H1 (cell line): ENCODE measurements around the gene MIF. TPM values are rescaled to one million over a fixed set of nuclear protein-coding genes. Genes with fewer than 3 reads are reported as not detected.

Experiments
- CTCF ChIA-PET: fragments of 300-600 bp; sonication (Branson Sonifier 250); formaldehyde crosslinking; loops from one replicate; lab custom pipeline; 2021; ENCODE audit not compliant: partially characterized antibody; lab: Charles Lee
- POLR2A ChIA-PET: fragments of 300-600 bp; sonication (Branson Sonifier 250); formaldehyde crosslinking; loops from one replicate; lab custom pipeline; 2021; ENCODE audit warnings: inconsistent platforms; ENCODE audit not compliant: partially characterized antibody; lab: Charles Lee
- DNase-seq, 2 experiments: peaks; one replicate each; pipeline versions ENCODE4 v3.0.0 to v3.0.0-alpha.2; 2010 to 2022; ENCODE audit warnings: low spot score in 2 of 2, low read depth in 1 of 2, mixed read lengths in 1 of 2
- FAIRE-seq: peaks from 2 replicates; lab custom pipeline; 2011; peaks lifted over from hg19 to GRCh38; lab: Jason Lieb, UNC
- H2AFZ ChIP-seq: 2 replicates; pipeline ENCODE4 v1.8.1; 2012; ENCODE audit warnings: low read length, inconsistent platforms
- H2AK5ac ChIP-seq: 2 replicates; pipeline ENCODE4 v1.6.1; 2013; ENCODE audit warnings: low read depth, low read length
- H2BK120ac ChIP-seq: replicated peaks from 2 replicates; pipeline ENCODE3; 2013; ENCODE audit warnings: low read depth, low read length, inconsistent platforms
- H2BK12ac ChIP-seq: 2 replicates; pipeline ENCODE4 v1.6.1; 2013; ENCODE audit warnings: low read depth, low read length
- H2BK15ac ChIP-seq: 2 replicates; pipeline ENCODE4 v1.6.1; 2013; ENCODE audit warnings: low read length
- H2BK20ac ChIP-seq: 2 replicates; pipeline ENCODE4 v1.6.1; 2013; ENCODE audit warnings: low read length
- H2BK5ac ChIP-seq: 2 replicates; pipeline ENCODE4 v1.6.1; 2013; ENCODE audit warnings: low read depth, low read length
- H3K14ac ChIP-seq: 2 replicates; pipeline ENCODE4 v1.6.1; 2013; ENCODE audit warnings: inconsistent platforms; ENCODE audit not compliant: insufficient read length
- H3K18ac ChIP-seq: 2 replicates; pipeline ENCODE4 v1.6.1; 2013; ENCODE audit warnings: low read length; ENCODE audit errors: extremely low read depth
- H3K23ac ChIP-seq: 2 replicates; pipeline ENCODE4 v1.6.1; 2013; ENCODE audit warnings: inconsistent platforms; ENCODE audit not compliant: insufficient read length
- H3K23me2 ChIP-seq: 2 replicates; pipeline ENCODE4 v1.6.1; 2013; ENCODE audit warnings: low read depth, low read length
- H3K27ac ChIP-seq: 2 replicates; pipeline ENCODE4 v1.6.1; 2011; ENCODE audit warnings: low read depth, low read length, inconsistent platforms
- H3K27me3 ChIP-seq, 4 experiments: replicated peaks in 1 of 4; 1 replicate in 1 of 4; 2 replicates in 3 of 4; pipeline versions ENCODE4 v1.6.1 to v1.8.1; 2011 to 2013; ENCODE audit warnings: low read length in 3 of 4, mild to moderate bottlenecking in 3 of 4, inconsistent platforms in 2 of 4, mixed read lengths in 2 of 4, moderate library complexity in 1 of 4; ENCODE audit not compliant: control insufficient read depth in 3 of 4, insufficient read depth in 3 of 4; ENCODE audit errors: extremely low read depth in 1 of 4
- H3K36me3 ChIP-seq, 4 experiments: 2 replicates each; pipeline versions ENCODE4 v1.6.1 to v1.8.1; 2011 to 2013; ENCODE audit warnings: mild to moderate bottlenecking in 4 of 4, low read length in 3 of 4, moderate library complexity in 2 of 4, control low read depth in 1 of 4, inconsistent platforms in 1 of 4; ENCODE audit not compliant: insufficient read depth in 4 of 4, control insufficient read depth in 2 of 4
- H3K4ac ChIP-seq: replicated peaks from 2 replicates; pipeline ENCODE3; 2013; ENCODE audit warnings: low read length, low read depth, mixed read lengths, inconsistent platforms; ENCODE audit not compliant: insufficient read length
- H3K4me1 ChIP-seq, 4 experiments: replicated peaks in 1 of 4; 1 replicate in 1 of 4; 2 replicates in 3 of 4; pipeline versions ENCODE4 v1.6.1 to v1.8.1; 2011 to 2013; ENCODE audit warnings: low read length in 3 of 4, inconsistent platforms in 2 of 4, mixed read lengths in 1 of 4; ENCODE audit not compliant: insufficient read depth in 4 of 4, control insufficient read depth in 3 of 4
- H3K4me2 ChIP-seq, 2 experiments: 2 replicates each; pipeline versions ENCODE4 v1.6.1 to v1.8.1; 2011 to 2013; ENCODE audit warnings: low read depth in 2 of 2, low read length in 2 of 2, control low read depth in 1 of 2, inconsistent platforms in 1 of 2, mild to moderate bottlenecking in 1 of 2; ENCODE audit not compliant: insufficient read depth in 1 of 2
- H3K4me3 ChIP-seq, 4 experiments: fragments of 200-600, 300-600 bp in 1 of 4; sonication (generic), shearing (Covaris generic), sonication (Bioruptor Twin) in 1 of 4; 2 replicates each; pipeline versions ENCODE4 v1.5.1 to v1.8.1; 2011 to 2016; ENCODE audit warnings: low read length in 4 of 4, low read depth in 3 of 4, control low read depth in 2 of 4, inconsistent platforms in 2 of 4, mild to moderate bottlenecking in 2 of 4, mixed read lengths in 1 of 4, moderate library complexity in 1 of 4; ENCODE audit not compliant: insufficient read depth in 2 of 4; ENCODE audit errors: extremely low read depth in 1 of 4
- H3K56ac ChIP-seq: replicated peaks from 2 replicates; pipeline ENCODE3; 2013; ENCODE audit warnings: low read depth, mild to moderate bottlenecking, mixed read lengths, low read length, inconsistent platforms; ENCODE audit not compliant: insufficient read length
- H3K79me1 ChIP-seq: 2 replicates; pipeline ENCODE4 v1.6.1; 2013; ENCODE audit warnings: low read depth, low read length, control low read depth
- H3K79me2 ChIP-seq, 2 experiments: 2 replicates each; pipeline versions ENCODE4 v1.6.1 to v1.8.1; 2012 to 2013; ENCODE audit warnings: low read length in 2 of 2, mild to moderate bottlenecking in 2 of 2, inconsistent platforms in 1 of 2; ENCODE audit not compliant: insufficient read depth in 2 of 2, control insufficient read depth in 1 of 2
- H3K9ac ChIP-seq, 4 experiments: replicated peaks in 1 of 4; 1 replicate in 1 of 4; 2 replicates in 3 of 4; pipeline versions ENCODE4 v1.6.1 to v1.8.1; 2011 to 2013; ENCODE audit warnings: low read depth in 3 of 4, low read length in 3 of 4, control low read depth in 2 of 4, mild to moderate bottlenecking in 2 of 4, moderate library complexity in 2 of 4, inconsistent platforms in 1 of 4; ENCODE audit errors: extremely low read depth in 1 of 4
- H3K9me3 ChIP-seq, 2 experiments: 2 replicates each; pipeline versions ENCODE4 v1.6.1 to v1.8.1; 2012 to 2013; ENCODE audit warnings: mild to moderate bottlenecking in 2 of 2, moderate library complexity in 2 of 2, control low read depth in 1 of 2, inconsistent platforms in 1 of 2, low read depth in 1 of 2, low read length in 1 of 2, mixed read lengths in 1 of 2; ENCODE audit not compliant: insufficient read depth in 2 of 2
- H4K20me1 ChIP-seq, 2 experiments: replicated peaks in 1 of 2; 2 replicates each; pipeline versions ENCODE3 to v1.8.1; 2011 to 2013; ENCODE audit warnings: inconsistent platforms in 2 of 2, low read length in 2 of 2, mild to moderate bottlenecking in 1 of 2; ENCODE audit not compliant: insufficient read depth in 2 of 2, control insufficient read depth in 1 of 2
- H4K5ac ChIP-seq: 2 replicates; pipeline ENCODE4 v1.6.1; 2013; ENCODE audit warnings: low read length, low read depth, mixed read lengths, inconsistent platforms; ENCODE audit not compliant: insufficient read length
- H4K8ac ChIP-seq: 2 replicates; pipeline ENCODE4 v1.8.0; 2013; ENCODE audit warnings: mild to moderate bottlenecking, moderate library complexity, low read length, inconsistent platforms; ENCODE audit not compliant: insufficient read depth; ENCODE audit errors: extremely low read depth
- H4K91ac ChIP-seq: replicated peaks from 2 replicates; pipeline ENCODE3; 2013; ENCODE audit warnings: low read length, mixed read lengths, inconsistent platforms; ENCODE audit not compliant: insufficient read length
- ASH2L ChIP-seq: fragments of 200-600, 300-600 bp; sonication (generic); IDR thresholded peaks from one replicate; pipeline ENCODE4 v1.7.1; 2017; ENCODE audit warnings: low read length
- BCL11A ChIP-seq, 2 experiments: IDR thresholded peaks; one replicate each; pipeline ENCODE4 v1.6.1; 2011; ENCODE audit warnings: low read depth in 2 of 2, low read length in 2 of 2, mild to moderate bottlenecking in 2 of 2
- CBX8 ChIP-seq: fragments of 300-800, 300-1000 bp; sonication (generic); IDR thresholded peaks from 2 replicates; pipeline ENCODE4 v1.7.1; 2016; ENCODE audit warnings: low read depth, low read length, borderline replicate concordance
- CEBPB ChIP-seq: IDR thresholded peaks from 2 replicates; pipeline ENCODE4 v1.6.1; 2012; ENCODE audit warnings: low read depth, low read length
- CHD2 ChIP-seq: IDR thresholded peaks from 2 replicates; pipeline ENCODE4 v1.6.1; 2012; ENCODE audit warnings: low read length, improper control_type of control experiment
- E2F6 ChIP-seq: IDR thresholded peaks from 2 replicates; pipeline ENCODE4 v1.6.1; 2012; ENCODE audit warnings: inconsistent platforms
- EGR1 ChIP-seq: IDR thresholded peaks from 2 replicates; pipeline ENCODE4 v1.6.1; 2011; ENCODE audit warnings: low read depth, low read length, borderline replicate concordance
- NANOG ChIP-seq: IDR thresholded peaks from 2 replicates; pipeline ENCODE4 v1.6.1; 2011; ENCODE audit warnings: low read length, low read depth, mild to moderate bottlenecking, inconsistent platforms; ENCODE audit not compliant: insufficient read depth, poor library complexity, severe bottlenecking
- NRF1 ChIP-seq: IDR thresholded peaks from 2 replicates; pipeline ENCODE4 v1.6.1; 2011; ENCODE audit warnings: mild to moderate bottlenecking, low read depth, low read length, improper control_type of control experiment
- POLR2AphosphoS5 ChIP-seq: IDR thresholded peaks from 2 replicates; pipeline ENCODE4 v1.6.1; 2011; ENCODE audit warnings: low read depth, low read length
- SP1 ChIP-seq: IDR thresholded peaks from 2 replicates; pipeline ENCODE4 v1.6.1; 2011; ENCODE audit warnings: low read depth, low read length
- SP2 ChIP-seq: IDR thresholded peaks from 2 replicates; pipeline ENCODE4 v1.6.1; 2012; ENCODE audit warnings: mild to moderate bottlenecking, low read length, inconsistent platforms
- SUZ12 ChIP-seq: fragments of 200-600 bp; sonication (generic); IDR thresholded peaks from 2 replicates; pipeline ENCODE4 v1.6.1; 2012; ENCODE audit warnings: mild to moderate bottlenecking, inconsistent platforms, low read length, moderate library complexity, mixed read lengths
- WGBS, 2 experiments: shearing (Covaris generic) in 1 of 2; methylation state at CpG; one replicate each; pipeline versions ENCODE4 v1.1.6 to v1.1.7; 2013 to 2015; ENCODE audit warnings: low lambda C conversion rate in 2 of 2, mixed read lengths in 2 of 2, inconsistent platforms in 1 of 2, low coverage in 1 of 2, missing lambda C conversion rate in 1 of 2; ENCODE audit not compliant: insufficient replicate concordance in 2 of 2, insufficient coverage in 1 of 2, insufficient read length in 1 of 2; ENCODE audit errors: extremely low coverage in 1 of 2, missing lambda C conversion rate in 1 of 2; 5-methylcytosine and 5-hydroxymethylcytosine counted together
- polyA plus RNA-seq, 7 experiments: library from polyadenylated mRNA; depleted of rRNA in 3 of 7; stranded (reverse) in 5 of 7; unstranded in 2 of 7; fragments of >200 nt in 5 of 7; fragments of 200-250 nt in 2 of 7; gene quantifications; 1 replicate in 5 of 7; 2 replicates in 1 of 7; 4 replicates in 1 of 7; pipeline versions ENCODE4 v1.2.1 to v1.2.3, GENCODE V29; 2011 to 2013; ENCODE audit warnings: missing spikeins in 2 of 7, mixed read lengths in 2 of 7
- total RNA-seq: library from RNA; stranded (reverse); fragmentation: NEBNext Ultra II Directional; extraction: Animal tissue kit (Norgen Biotek cat#: 25700); gene quantifications from 2 replicates; pipeline ENCODE4 v1.2.1, GENCODE V29; 2021

The MIF gene
- total and polyA plus RNA-seq, 2 of the 8 experiments (the other 6 are each of a cell fraction or from before 2014, with no cell fraction given): 1,082 to 1,870 TPM

GRCh38 chr22:23858484-23858815 lies 35.7 kb upstream of the MIF start:
- Histone ChIP-seq H3K9me3 (no peaks in the 10 kb centered on the region), H3K18ac (no peak overlapping the region), H3K14ac (no peak overlapping the region), H4K91ac (no peak overlapping the region), H3K4ac (no peak overlapping the region), H3K4me3 (peak overlapping the region; percentile 48 to 84 (median 68); a peak in 7 of 8 replicates), H3K4me1 (peaks cover 3 to 15% (median 5%) of the 10 kb centered on the region in 4 experiments; a peak in 6 of 7 replicates), H3K36me3 (no peaks in the 10 kb centered on the region), H3K79me2 (no peaks in the 10 kb centered on the region), H3K23ac (no peak overlapping the region), H4K5ac (no peak overlapping the region), H3K27me3 (no peaks in the 10 kb centered on the region), H3K4me2 (peak overlapping the region; percentile 76 to 97), H2AK5ac (no peak overlapping the region), H4K8ac (no peak overlapping the region), H3K56ac (no peak overlapping the region), H2BK5ac (0 out of 2 replicates have a peak overlapping the region, but pooled peaks have one; percentile 85), H2BK120ac (no peak overlapping the region), H2BK12ac (no peak overlapping the region), H3K79me1 (no peaks in the 10 kb centered on the region), H3K9ac (0 out of 7 replicates have a peak overlapping the region, but pooled peaks of 1 of the 4 experiments have one; percentile 54), H2BK20ac (no peak overlapping the region), H2AFZ (no peak overlapping the region), H4K20me1 (peaks cover 0 to 6% of the 10 kb centered on the region in 2 experiments), H2BK15ac (no peak overlapping the region), H3K27ac (peak overlapping the region; percentile 4; the same call in 1 of the 2 replicates), H3K23me2 (peaks cover 11% of the 10 kb centered on the region)
- POLR2A ChIA-PET: interaction anchor here (0.7 to 3.3 kb wide), 10 partner anchors 10 to 299 kb away, joined by 3 to 37 read pairs (median 5); partner anchors contain the start of genes DERL3, MIF and MMP11
- WGBS, 2 experiments: 51% methylated on average over 7 of the region's 7 CpGs; no CpG with 5 or more reads in 1 of the 2 experiments
- DNase-seq (no peak), FAIRE-seq (no peak)
- CTCF ChIA-PET: interaction anchor here (0.6 to 2.5 kb wide), 11 partner anchors 9 to 90 kb away, joined by 3 to 13 read pairs (median 5); partner anchors contain the start of genes CHCHD10 and MIF
- TF ChIP-seq CBX8: no peak
- no peak for TF ChIP-seq CHD2
- no peak for TF ChIP-seq EGR1
- no peak for TF ChIP-seq NANOG
- no peak for TF ChIP-seq NRF1
- TF ChIP-seq BCL11A (IDR thresholded peaks at IDR 0.05; ENCODE audit: low read depth in 2 of 2, low read length in 2 of 2): no peak
- no peak for TF ChIP-seq E2F6
- TF ChIP-seq ASH2L: no peak
- no peak for TF ChIP-seq SP2
- no peak for TF ChIP-seq SUZ12
- TF ChIP-seq CEBPB: no peak
- TF ChIP-seq POLR2AphosphoS5: no peak
- TF ChIP-seq SP1: no peak
